Liver (tissue), 9 donors: ENCODE data around the gene CA5A. TPM values are rescaled to one million over a fixed set of nuclear protein-coding genes. Genes with fewer than 3 reads are reported as not detected.
"Not testable (repeated sequence)": the region's sequence is repeated elsewhere in the genome, so short reads cannot be mapped to it uniquely, and the experiment has no call there.

Experiments
- DNase-seq: peaks from one replicate; pipeline ENCODE4 v3.0.0-alpha.2; 2017; ENCODE audit warnings: low spot score
- H3K27ac ChIP-seq, 2 donors: one replicate each; pipeline ENCODE4 v1.7.0; 2013; ENCODE audit warnings: inconsistent platforms in 2 of 2, low read length in 2 of 2, control low read depth in 1 of 2, low read depth in 1 of 2, mild to moderate bottlenecking in 1 of 2
- H3K27me3 ChIP-seq, 4 donors: one replicate each; pipeline versions ENCODE4 v1.6.1 to v1.7.0; 2013; ENCODE audit warnings: low read length in 3 of 4, inconsistent platforms in 1 of 4, mild to moderate bottlenecking in 1 of 4, moderate library complexity in 1 of 4; ENCODE audit not compliant: control insufficient read depth in 4 of 4, insufficient read depth in 4 of 4
- H3K36me3 ChIP-seq, 4 donors: one replicate each; pipeline versions ENCODE4 v1.6.1 to v1.7.0; 2013; ENCODE audit warnings: low read length in 3 of 4, mild to moderate bottlenecking in 3 of 4, low read depth in 1 of 4, moderate library complexity in 1 of 4; ENCODE audit not compliant: control insufficient read depth in 4 of 4, insufficient read depth in 3 of 4
- H3K4me1 ChIP-seq, 4 donors: one replicate each; pipeline versions ENCODE4 v1.6.1 to v1.7.0; 2013; ENCODE audit warnings: low read length in 3 of 4, mild to moderate bottlenecking in 3 of 4, moderate library complexity in 1 of 4; ENCODE audit not compliant: control insufficient read depth in 4 of 4, insufficient read depth in 4 of 4
- H3K4me3 ChIP-seq, 3 donors: one replicate each; pipeline versions ENCODE4 v1.6.1 to v1.7.0; 2013; ENCODE audit warnings: low read length in 3 of 3, control low read depth in 1 of 3, low read depth in 1 of 3, mild to moderate bottlenecking in 1 of 3
- H3K9ac ChIP-seq, 2 donors: one replicate each; pipeline ENCODE4 v1.7.0; 2013; ENCODE audit warnings: low read length in 2 of 2, mild to moderate bottlenecking in 2 of 2, moderate library complexity in 2 of 2, control low read depth in 1 of 2, low read depth in 1 of 2
- H3K9me3 ChIP-seq, 4 donors: one replicate each; pipeline versions ENCODE4 v1.6.1 to v1.7.0; 2013; ENCODE audit warnings: low read length in 3 of 4; ENCODE audit not compliant: control insufficient read depth in 4 of 4
- ATF3 ChIP-seq: IDR thresholded peaks from 2 replicates; pipeline ENCODE4 v1.6.1; 2016; ENCODE audit warnings: antibody characterized with exemption
- EGR1 ChIP-seq, 2 donors: IDR thresholded peaks; 2 replicates each; pipeline ENCODE4 v1.6.1; 2016 to 2018; ENCODE audit warnings: antibody characterized with exemption in 2 of 2, low read depth in 2 of 2
- GABPA ChIP-seq, 2 donors: IDR thresholded peaks in 1 of 2; conservative IDR thresholded peaks in 1 of 2; 2 replicates each; pipeline ENCODE4 v1.6.1; 2016; ENCODE audit warnings: antibody characterized with exemption in 2 of 2, mild to moderate bottlenecking in 1 of 2, moderate library complexity in 1 of 2
- RAD21 ChIP-seq, 2 donors: IDR thresholded peaks; 2 replicates each; pipeline ENCODE4 v1.6.1; 2016; ENCODE audit warnings: antibody characterized with exemption in 2 of 2, mild to moderate bottlenecking in 2 of 2
- RXRA ChIP-seq, 2 donors: IDR thresholded peaks; 2 replicates each; pipeline ENCODE4 v1.6.1; 2017 to 2018; ENCODE audit warnings: antibody characterized with exemption in 2 of 2, mild to moderate bottlenecking in 1 of 2
- SP1 ChIP-seq: IDR thresholded peaks from 2 replicates; pipeline ENCODE4 v1.6.1; 2018; ENCODE audit warnings: antibody characterized with exemption, mild to moderate bottlenecking
- WGBS: extraction: QIAGEN DNeasy Blood & Tissue Kit; methylation state at CpG from one replicate; pipeline ENCODE4 v1.1.7; 2013; 5-methylcytosine and 5-hydroxymethylcytosine counted together
- polyA plus RNA-seq, 2 donors: library from polyadenylated mRNA; stranded (reverse) in 1 of 2; unstranded in 1 of 2; fragments of 200-250 nt in 1 of 2; fragments of >200 nt in 1 of 2; fragmentation: Nextera tagmentation in 1 of 2; extraction: Ambion mirVana in 1 of 2; gene quantifications; one replicate each; pipeline versions ENCODE4 v1.2.1 to v1.2.3, GENCODE V29; 2013 to 2015
- total RNA-seq, 2 donors: library from RNA; depleted of rRNA; stranded (reverse); fragments of >200 nt; gene quantifications; one replicate each; pipeline ENCODE4 v1.2.3, GENCODE V29; 2014
- donor health status: healthy.
- donor health status: healthy.
- donor health status: healthy.
- donor health status: healthy.
- donor health status: healthy.

CA5A gene
- total and polyA plus RNA-seq, 4 donors = 12.3 to 66.8 (median 33.6) TPM

GRCh38 chr16:87869061-87869878, 67.1 kb downstream of the CA5A start, which contains the start of gene SLC7A5:
Gene SLC7A5 (minus strand): TSS chr16:87869507. CDS start chr16:87869422, 85 bp downstream.
- H3K27ac ChIP-seq, H3K9me3 ChIP-seq, H3K36me3 ChIP-seq, H3K9ac ChIP-seq, H3K27me3 ChIP-seq: not testable (repeated sequence)
- peak within 1 kb of the TSS in 2 of 3 donors; percentile 3 to 45 for H3K4me3 ChIP-seq
- H3K4me1 ChIP-seq = peaks cover 0 to 14% (median 3%) of the 10 kb centered on the region in 4 donors
- DNase-seq = peak; percentile 93
- WGBS = 10% methylated on average over 109 of the region's 109 CpGs

- H3K9me3 ChIP-seq, DNase-seq, H3K27ac ChIP-seq, H3K27me3 ChIP-seq, H3K36me3 ChIP-seq, H3K9ac ChIP-seq: not testable (repeated sequence)
- peaks cover 0 to 14% (median 3%) of the 10 kb centered on the region in 4 donors for H3K4me1 ChIP-seq
- 32% methylated on average over 37 of the region's 37 CpGs for WGBS
- H3K4me3 ChIP-seq = peak overlapping the region in 1 of 3 donors; percentile 45
These were observed 67.9 kb downstream of the CA5A start for GRCh38 chr16:87868254-87869029.

- not testable (repeated sequence) for H3K9ac ChIP-seq, H3K27ac ChIP-seq, H3K27me3 ChIP-seq, DNase-seq, H3K9me3 ChIP-seq, H3K4me3 ChIP-seq, H3K36me3 ChIP-seq
- peaks cover 0 to 10% (median 2%) of the 10 kb centered on the region in 4 donors for H3K4me1 ChIP-seq
- 87% methylated on average over 16 of the region's 16 CpGs for WGBS
These were observed 70.3 kb downstream of the CA5A start for GRCh38 chr16:87865902-87866555.

GRCh38 chr16:87864331-87864989, 71.9 kb downstream of the CA5A start:
- H3K36me3 ChIP-seq = no peaks in the 10 kb centered on the region
- no peak overlapping the region for H3K27ac ChIP-seq
- no peak overlapping the region for H3K4me3 ChIP-seq
- no peak for TF ChIP-seq SP1
- TF ChIP-seq GABPA (IDR thresholded peaks at IDR 0.05 in 1 of 2, conservative IDR thresholded peaks at IDR 0.05 in 1 of 2) = no peak
- no peak for TF ChIP-seq RXRA (IDR thresholded peaks at IDR 0.05)
- TF ChIP-seq RAD21 (IDR thresholded peaks at IDR 0.05) = no peak
- TF ChIP-seq ATF3 = no peak
- TF ChIP-seq EGR1 (IDR thresholded peaks at IDR 0.05; ENCODE audit: low read depth in 2 of 2) = no peak
- no peaks in the 10 kb centered on the region for H3K27me3 ChIP-seq
- peaks cover 0 to 10% (median 2%) of the 10 kb centered on the region in 4 donors for H3K4me1 ChIP-seq
- no peak overlapping the region for H3K9ac ChIP-seq
- no peaks in the 10 kb centered on the region for H3K9me3 ChIP-seq
- 90% methylated on average over 15 of the region's 15 CpGs for WGBS
- DNase-seq = no peak
